Fibroblast of pulmonary artery (primary cell): ENCODE measurements around the gene DNAJC3.
A peak's percentile ranks its signal among the peaks of the same experiment; 100 is the strongest.
"Not testable (repeated sequence)": the region's sequence is repeated elsewhere in the genome, so short reads cannot be mapped to it uniquely, and the experiment has no call there.

ENCODE experiments used
- DNase-seq: peaks from one replicate; pipeline ENCODE4 v3.0.0-alpha.2; 2010; ENCODE audit warnings: low read depth
- H3K4me3 ChIP-seq: replicated peaks from 2 replicates; pipeline ENCODE4 v1.5.1; 2011; ENCODE audit warnings: low read depth, mild to moderate bottlenecking, control low read depth, low read length, moderate library complexity
- TF ChIP-seq, protein P1 (sequence below): IDR thresholded peaks from 2 replicates; pipeline ENCODE4 v1.5.1; 2011; ENCODE audit warnings: mild to moderate bottlenecking, control low read depth, low read length, inconsistent platforms; ENCODE audit errors: missing control alignments

DNAJC3 gene

DNA sequence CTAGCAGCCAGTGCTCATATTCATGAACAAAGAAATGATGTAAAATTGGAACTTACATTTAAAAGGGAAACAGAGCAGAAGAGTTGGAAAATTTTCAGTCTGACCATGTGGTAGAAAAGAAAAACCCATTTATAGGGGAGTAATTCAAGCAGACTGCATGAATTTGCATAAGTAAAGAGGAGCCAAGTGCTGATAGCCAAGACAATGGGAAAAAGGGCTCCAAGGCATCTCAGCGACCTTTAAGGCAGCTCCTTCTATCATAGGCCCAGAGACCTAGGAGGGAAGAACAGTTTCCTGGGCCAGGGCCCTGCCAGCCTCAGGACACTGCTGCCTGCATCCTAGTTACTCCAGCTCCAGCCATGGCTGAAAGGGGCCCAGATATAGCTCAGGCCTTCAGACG lies 7.5 kb downstream of the DNAJC3 start:
- TF ChIP-seq, protein P1, sequence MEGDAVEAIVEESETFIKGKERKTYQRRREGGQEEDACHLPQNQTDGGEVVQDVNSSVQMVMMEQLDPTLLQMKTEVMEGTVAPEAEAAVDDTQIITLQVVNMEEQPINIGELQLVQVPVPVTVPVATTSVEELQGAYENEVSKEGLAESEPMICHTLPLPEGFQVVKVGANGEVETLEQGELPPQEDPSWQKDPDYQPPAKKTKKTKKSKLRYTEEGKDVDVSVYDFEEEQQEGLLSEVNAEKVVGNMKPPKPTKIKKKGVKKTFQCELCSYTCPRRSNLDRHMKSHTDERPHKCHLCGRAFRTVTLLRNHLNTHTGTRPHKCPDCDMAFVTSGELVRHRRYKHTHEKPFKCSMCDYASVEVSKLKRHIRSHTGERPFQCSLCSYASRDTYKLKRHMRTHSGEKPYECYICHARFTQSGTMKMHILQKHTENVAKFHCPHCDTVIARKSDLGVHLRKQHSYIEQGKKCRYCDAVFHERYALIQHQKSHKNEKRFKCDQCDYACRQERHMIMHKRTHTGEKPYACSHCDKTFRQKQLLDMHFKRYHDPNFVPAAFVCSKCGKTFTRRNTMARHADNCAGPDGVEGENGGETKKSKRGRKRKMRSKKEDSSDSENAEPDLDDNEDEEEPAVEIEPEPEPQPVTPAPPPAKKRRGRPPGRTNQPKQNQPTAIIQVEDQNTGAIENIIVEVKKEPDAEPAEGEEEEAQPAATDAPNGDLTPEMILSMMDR = no peak
- no peak overlapping the region for H3K4me3 ChIP-seq
- no peak for DNase-seq

DNA sequence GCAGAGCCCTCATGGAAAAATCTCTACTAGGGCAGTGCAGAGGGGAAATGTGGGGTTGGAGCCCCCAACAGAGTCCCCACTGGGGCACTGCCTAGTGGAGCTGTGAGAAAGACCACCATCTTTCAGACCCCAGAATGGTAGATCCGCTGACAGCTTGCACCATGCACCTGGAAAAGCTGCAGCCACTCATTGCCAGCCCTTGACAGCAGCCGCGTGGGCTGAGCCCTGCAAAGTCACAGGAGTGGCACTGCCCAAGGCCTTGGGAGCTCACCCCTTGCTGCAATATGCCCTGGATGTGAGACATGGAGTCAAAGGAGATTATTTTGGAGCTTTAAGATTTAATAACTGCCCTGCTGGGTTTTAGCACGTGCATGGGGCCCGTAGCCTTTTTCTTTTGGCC lies 8.0 kb downstream of the DNAJC3 start:
- not testable (repeated sequence) for DNase-seq

DNA sequence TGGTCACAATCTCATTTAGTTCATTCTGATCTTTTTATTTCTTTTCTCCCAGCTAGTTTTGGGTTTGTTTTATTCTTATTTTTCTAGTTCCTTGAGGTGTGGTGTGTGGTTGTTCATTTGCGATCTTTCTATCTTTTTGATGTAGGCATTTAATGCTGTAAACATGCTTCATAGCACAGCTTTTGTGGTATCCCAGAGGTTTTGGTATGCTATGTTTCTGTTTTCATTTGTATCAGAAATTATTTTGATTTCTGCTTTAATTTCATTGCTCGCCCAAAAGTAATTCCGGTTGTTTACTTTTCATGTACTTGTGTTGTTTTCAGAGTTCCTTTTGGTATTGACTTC lies 12.6 kb downstream of the DNAJC3 start:
- H3K4me3 ChIP-seq = no peak overlapping the region
- TF ChIP-seq, protein P1 = no peak
- DNase-seq = no peak

More for the DNA sequence above, 8.0 kb downstream of the DNAJC3 start:
- not testable (repeated sequence) for H3K4me3 ChIP-seq

DNA sequence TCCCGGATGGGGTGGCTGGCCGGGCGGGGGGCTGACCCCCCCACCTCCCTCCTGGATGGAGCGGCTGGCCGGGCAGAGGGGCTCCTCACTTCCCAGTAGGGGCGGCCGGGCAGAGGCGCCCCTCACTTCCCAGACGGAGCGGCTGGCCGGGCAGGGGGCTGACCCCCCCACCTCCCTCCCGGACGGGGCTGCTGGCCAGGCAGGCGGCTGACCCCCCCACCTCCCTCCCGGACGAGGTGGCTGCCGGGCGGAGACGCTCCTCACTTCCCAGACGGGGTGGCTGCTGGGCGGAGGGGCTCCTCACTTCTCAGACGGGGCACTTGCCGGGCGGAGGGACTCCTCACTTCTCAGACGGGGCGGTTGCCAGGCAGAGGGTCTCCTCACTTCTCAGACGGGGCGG lies 14.0 kb downstream of the DNAJC3 start:
- H3K4me3 ChIP-seq, DNase-seq: not testable (repeated sequence)

DNA sequence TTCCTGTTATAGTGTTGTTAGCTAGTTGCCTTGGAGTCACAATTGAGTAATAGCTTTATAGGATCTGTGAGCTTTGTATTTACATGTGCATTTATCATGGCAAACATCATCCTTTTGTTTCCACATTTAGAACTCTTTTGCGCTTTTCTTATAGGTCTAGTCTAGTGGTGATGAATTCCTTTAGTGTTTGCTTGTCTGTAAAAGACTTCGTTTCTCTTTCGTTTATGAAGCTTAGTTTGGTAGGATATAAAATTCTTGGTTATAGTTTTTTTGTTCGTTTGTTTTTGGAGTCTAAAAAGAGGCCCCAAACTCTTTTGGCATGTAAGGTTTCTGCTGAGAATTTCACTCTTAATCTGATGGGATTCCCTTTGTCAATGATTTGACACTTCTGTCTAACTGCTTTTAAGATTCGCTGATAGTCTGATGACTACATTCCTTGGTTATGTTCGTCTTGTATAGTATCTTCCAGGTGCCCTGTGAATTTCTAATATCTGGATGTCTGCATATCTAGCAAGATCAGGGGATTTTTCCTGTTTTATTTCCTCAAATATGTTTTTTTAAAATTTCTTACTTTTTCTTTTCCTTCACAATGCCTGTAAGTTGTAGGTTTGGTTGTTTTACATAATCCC lies 20.2 kb downstream of the DNAJC3 start:
- H3K4me3 ChIP-seq = no peak overlapping the region
- TF ChIP-seq, protein P1 = no peak
- no peak for DNase-seq

DNA sequence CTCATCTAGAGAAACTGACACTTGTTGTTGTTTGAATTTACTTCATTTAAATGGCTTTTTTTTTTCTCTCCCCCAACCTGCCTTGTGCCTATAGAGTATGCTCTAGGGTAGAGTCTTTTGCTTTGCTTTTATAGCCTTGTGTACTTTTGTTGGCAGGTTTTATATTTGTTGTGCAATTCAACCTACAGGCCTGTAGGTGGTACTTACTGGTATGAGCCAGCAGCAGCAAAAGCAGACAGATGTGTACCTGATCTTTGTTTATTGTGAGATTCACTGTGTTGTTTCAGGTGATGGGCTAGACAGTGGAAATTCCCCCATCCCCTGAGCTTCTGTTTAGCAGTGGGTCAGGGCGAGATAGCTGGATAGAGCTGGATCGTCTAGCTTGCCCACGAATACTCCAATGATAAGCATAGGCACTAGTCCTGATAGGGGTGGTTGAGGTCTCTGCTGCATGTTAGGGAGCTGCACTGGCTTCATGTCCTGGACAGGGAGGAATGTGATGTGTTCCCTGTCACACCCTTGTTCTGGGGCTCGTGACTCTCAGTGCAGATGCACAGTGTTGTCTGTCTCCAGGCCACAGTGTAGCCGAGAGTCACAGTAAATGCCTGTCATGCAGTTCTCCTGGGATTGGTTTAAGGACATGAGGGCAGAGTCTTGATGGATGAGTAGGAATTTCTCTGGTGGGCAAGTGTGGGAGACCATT lies 21.3 kb downstream of the DNAJC3 start:
- peak; percentile 28 for DNase-seq
- TF ChIP-seq, protein P1 = peak; percentile 50
- H3K4me3 ChIP-seq = no peak overlapping the region

DNA sequence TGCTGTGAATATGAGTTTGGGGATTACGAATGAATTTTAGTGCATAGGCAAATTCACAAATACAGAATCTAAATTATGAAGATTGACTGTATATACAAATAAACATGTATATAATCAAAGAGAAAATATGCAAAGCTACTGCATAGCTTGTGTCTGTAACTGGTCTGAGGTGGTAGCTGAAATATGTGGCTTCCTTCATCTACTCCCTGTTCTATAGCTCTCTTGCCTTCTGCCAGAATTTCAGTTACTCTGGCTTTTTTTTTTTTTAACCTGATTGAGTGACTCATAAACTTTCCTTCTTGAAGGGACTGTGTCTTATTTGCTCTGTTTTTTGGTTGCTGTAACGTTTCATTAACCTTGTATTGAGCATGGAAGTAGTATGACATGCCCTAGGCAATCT lies 26.6 kb downstream of the DNAJC3 start:
- DNase-seq = peak; percentile 20
- TF ChIP-seq, protein P1 = no peak

DNA sequence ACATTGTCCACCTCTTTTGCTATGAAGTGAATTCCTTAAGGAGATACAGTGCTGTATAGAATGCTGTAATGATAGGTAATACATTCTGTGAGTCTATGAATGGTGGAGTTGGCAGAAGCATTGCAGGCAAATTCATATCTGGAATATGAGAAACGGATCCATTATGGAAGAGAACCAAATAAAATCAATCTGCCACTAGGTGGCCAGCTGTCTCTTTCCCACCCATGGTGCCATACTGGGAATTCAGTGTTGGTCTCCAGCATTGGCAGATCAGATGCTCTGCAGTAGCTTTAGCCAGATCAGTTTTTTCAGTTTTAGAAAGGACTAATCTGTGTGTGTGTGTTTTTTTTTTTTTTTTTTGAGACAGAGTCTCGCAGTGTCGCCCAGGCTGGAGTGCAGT lies 27.6 kb downstream of the DNAJC3 start:
- TF ChIP-seq, protein P1 = peak; percentile 35
- H3K4me3 ChIP-seq = no peak overlapping the region
- no peak for DNase-seq

More for the DNA sequence above, 26.6 kb downstream of the DNAJC3 start:
- no peak overlapping the region for H3K4me3 ChIP-seq
